GM12878 (cell line): ENCODE results near the gene WDR64. TPM values are rescaled to one million over a fixed set of nuclear protein-coding genes. Genes with fewer than 3 reads are reported as not detected.

Experiments used
- ATAC-seq: fragments of 200-7000 bp; cut with Tn5 transposase; 3 replicates; pipeline ENCODE4 v1.9.1; 2020; ENCODE audit warnings: mild to moderate bottlenecking, moderate library complexity
- BruUV-seq: library from RNA; stranded (reverse); fragments of 400-500 nt; replicated peaks from 2 replicates; lab custom pipeline; 2021; lab: Mats Ljungman, UMichigan
- CTCF ChIA-PET: fragments of 300-600 bp; sonication (Branson Sonifier 250); formaldehyde crosslinking; extraction: SDS; loops from one replicate; lab custom pipeline; 2021; ENCODE audit warnings: inconsistent platforms; lab: Yijun Ruan, JAX
- POLR2A ChIA-PET: fragments of 350-600 bp; formaldehyde crosslinking; extraction: SDS; loops from one replicate; lab custom pipeline; 2021; ENCODE audit warnings: inconsistent platforms; lab: Charles Lee
- RAD21 ChIA-PET: fragments of 300-600 bp; sonication (Branson Sonifier 250); formaldehyde crosslinking; loops from one replicate; lab custom pipeline; 2023; ENCODE audit warnings: antibody characterized with exemption; ENCODE audit not compliant: unreplicated experiment; lab: Charles Lee
- SMC1A ChIA-PET: fragments of 300-600 bp; sonication (Branson Sonifier 250); formaldehyde crosslinking; loops from one replicate; lab custom pipeline; 2023; ENCODE audit not compliant: unreplicated experiment, uncharacterized antibody; lab: Charles Lee
- DNase-seq: peaks from one replicate; pipeline ENCODE4 v3.0.0-alpha.2; 2011; ENCODE audit warnings: low read depth, low spot score
- FAIRE-seq: peaks from 3 replicates; lab custom pipeline; 2011; peaks lifted over from hg19 to GRCh38; lab: Jason Lieb, UNC
- H2AFZ ChIP-seq: 2 replicates; pipeline ENCODE4 v1.6.0; 2011; ENCODE audit warnings: low read depth, low read length, control low read depth; ENCODE audit not compliant: control insufficient read depth
- H3K27ac ChIP-seq: 2 replicates; pipeline ENCODE4 v1.5.1; 2011; ENCODE audit warnings: control low read depth; ENCODE audit not compliant: control insufficient read depth, insufficient read depth
- H3K27me3 ChIP-seq, 2 experiments: replicated peaks in 1 of 2; 2 replicates each; pipeline versions ENCODE4 v1.6.0 to v1.6.1; 2011; ENCODE audit warnings: low read length in 1 of 2; ENCODE audit not compliant: control insufficient read depth in 2 of 2, insufficient read depth in 2 of 2
- H3K36me3 ChIP-seq, 2 experiments: 2 replicates each; pipeline ENCODE4 v1.5.1; 2011; ENCODE audit warnings: low read length in 1 of 2; ENCODE audit not compliant: control insufficient read depth in 2 of 2, insufficient read depth in 2 of 2
- H3K4me1 ChIP-seq: 2 replicates; pipeline ENCODE4 v1.6.1; 2011; ENCODE audit warnings: mild to moderate bottlenecking, low read length, moderate library complexity, mixed read lengths; ENCODE audit not compliant: control insufficient read depth, insufficient read depth
- H3K4me2 ChIP-seq: 2 replicates; pipeline ENCODE4 v1.6.0; 2011; ENCODE audit warnings: control low read depth; ENCODE audit not compliant: control insufficient read depth, insufficient read depth
- H3K4me3 ChIP-seq: fragments of 200-600 bp; sonication (generic); 2 replicates; pipeline ENCODE4 v1.5.1; 2016
- H3K79me2 ChIP-seq: 2 replicates; pipeline ENCODE4 v1.6.0; 2011; ENCODE audit warnings: low read length; ENCODE audit not compliant: control insufficient read depth, insufficient read depth
- H3K9ac ChIP-seq: 2 replicates; pipeline ENCODE4 v1.8.0; 2011; ENCODE audit warnings: low read length, control low read depth, mixed read lengths; ENCODE audit not compliant: control insufficient read depth, insufficient read depth
- H3K9me3 ChIP-seq: replicated peaks from 3 replicates; pipeline ENCODE4 v1.5.1; 2011; ENCODE audit warnings: mild to moderate bottlenecking, low read length; ENCODE audit not compliant: control insufficient read depth, insufficient read depth
- H4K20me1 ChIP-seq: 2 replicates; pipeline ENCODE4 v1.6.0; 2011; ENCODE audit not compliant: control insufficient read depth, insufficient read depth
- ASH2L ChIP-seq: fragments of 300-600, 200-600 bp; sonication (generic); IDR thresholded peaks from 2 replicates; pipeline ENCODE4 v1.6.1; 2017; ENCODE audit warnings: low read depth, mild to moderate bottlenecking, borderline replicate concordance
- CHD2 ChIP-seq: IDR thresholded peaks from 2 replicates; pipeline ENCODE4 v1.6.1; 2011; ENCODE audit warnings: low read depth, low read length, improper control_type of control experiment, borderline replicate concordance
- CREB1 ChIP-seq: IDR thresholded peaks from 2 replicates; pipeline ENCODE4 v1.6.1; 2012; ENCODE audit warnings: low read depth, mild to moderate bottlenecking, inconsistent platforms
- E2F8 ChIP-seq: fragments of 450-650 bp; IDR thresholded peaks from 2 replicates; pipeline ENCODE4 v1.6.1; 2018; ENCODE audit warnings: mild to moderate bottlenecking, low read depth, moderate library complexity; ENCODE audit not compliant: partially characterized antibody
- GABPA ChIP-seq: IDR thresholded peaks from 2 replicates; pipeline ENCODE4 v1.6.1; 2014; ENCODE audit warnings: antibody characterized with exemption, low read depth, mild to moderate bottlenecking, inconsistent platforms
- JUNB ChIP-seq: IDR thresholded peaks from 2 replicates; pipeline ENCODE4 v1.6.1; 2016; ENCODE audit warnings: antibody characterized with exemption, mild to moderate bottlenecking
- KDM1A ChIP-seq: fragments of 200-600 bp; sonication (generic); IDR thresholded peaks from 2 replicates; pipeline ENCODE4 v1.6.1; 2016; ENCODE audit warnings: borderline replicate concordance
- KLF5 ChIP-seq: fragments of 450-650 bp; IDR thresholded peaks from 2 replicates; pipeline ENCODE4 v1.6.1; 2014; ENCODE audit warnings: mild to moderate bottlenecking; ENCODE audit not compliant: partially characterized antibody
- PKNOX1 ChIP-seq: fragments of 450-650 bp; IDR thresholded peaks from 2 replicates; pipeline ENCODE4 v1.6.1; 2016; ENCODE audit warnings: mild to moderate bottlenecking
- TCF12 ChIP-seq: IDR thresholded peaks from 2 replicates; pipeline ENCODE4 v1.6.1; 2011; ENCODE audit warnings: low read depth, mild to moderate bottlenecking, low read length
- TCF7 ChIP-seq: IDR thresholded peaks from 2 replicates; pipeline ENCODE4 v1.6.1; 2014; ENCODE audit warnings: antibody characterized with exemption, borderline replicate concordance
- USF2 ChIP-seq: IDR thresholded peaks from 2 replicates; pipeline ENCODE4 v1.6.1; 2011; ENCODE audit warnings: low read depth, low read length, improper control_type of control experiment, borderline replicate concordance
- ZNF207 ChIP-seq: fragments of 450-650 bp; IDR thresholded peaks from 2 replicates; pipeline ENCODE4 v1.6.1; 2014; ENCODE audit warnings: antibody characterized with exemption, mild to moderate bottlenecking, borderline replicate concordance
- ZNF592 ChIP-seq: fragments of 450-650 bp; IDR thresholded peaks from 2 replicates; pipeline ENCODE4 v1.6.1; 2017; ENCODE audit warnings: mild to moderate bottlenecking, moderate library complexity
- ZNF622 ChIP-seq: fragments of 450-650 bp; IDR thresholded peaks from 2 replicates; pipeline ENCODE4 v1.6.1; 2017; ENCODE audit warnings: mild to moderate bottlenecking, inconsistent platforms
- WGBS: methylation state at CpG from one replicate; pipeline ENCODE4 v1.1.6; 2016; ENCODE audit warnings: low lambda C conversion rate; ENCODE audit not compliant: insufficient replicate concordance, insufficient coverage; ENCODE audit errors: missing lambda C conversion rate; 5-methylcytosine and 5-hydroxymethylcytosine counted together
- in situ Hi-C: fragments of 300-500 bp; cut with MboI; formaldehyde crosslinking; loops from 9 replicates; pipeline ENCODE4 v1.14.3; 2018; ENCODE audit warnings: mixed read lengths
- intact Hi-C: fragments of 100-400 bp; cut with micrococcal nuclease; formaldehyde crosslinking; loops from one replicate; pipeline ENCODE4 v1.14.2; 2022; ENCODE audit not compliant: unreplicated experiment
- polyA plus RNA-seq, 11 experiments: library from polyadenylated mRNA; depleted of rRNA in 4 of 11; unstranded in 6 of 11; stranded (reverse) in 5 of 11; fragments of >200 nt; fragmentation: Nextera tagmentation in 4 of 11; fragmentation: Illumina TruSeq in 1 of 11; extraction: Ambion mirVana in 4 of 11; extraction: Trizol in 1 of 11; gene quantifications; 1 replicate in 1 of 11; 2 replicates in 10 of 11; pipeline versions ENCODE4 v1.2.1 to v1.2.3, GENCODE V29; 2011 to 2016; ENCODE audit warnings: inconsistent platforms in 2 of 11, missing spikeins in 2 of 11, low read depth in 1 of 11
- total RNA-seq, 4 experiments: library from RNA; depleted of rRNA in 3 of 4; stranded (reverse); fragments of >200 nt in 3 of 4; fragmentation: Illumina TruSeq in 1 of 4; extraction: Trizol in 1 of 4; gene quantifications; 2 replicates each; pipeline versions ENCODE4 v1.2.1 to v1.2.3, GENCODE V29; 2013 to 2021

WDR64 gene
- total and polyA plus RNA-seq, 10 of the 15 experiments (the other 5 are each of a cell fraction or from before 2014, with no cell fraction given) = 0.01 TPM; not detected in 9

- Histone ChIP-seq H3K27me3 (no peaks in the 10 kb centered on the region; a peak in 1 of 4 replicates), H3K4me2 (no peak overlapping the region), H3K4me3 (no peak overlapping the region), H2AFZ (no peak overlapping the region), H4K20me1 (no peaks in the 10 kb centered on the region), H3K36me3 (no peaks in the 10 kb centered on the region), H3K4me1 (no peaks in the 10 kb centered on the region; the same call in 1 of the 2 replicates), H3K27ac (no peak overlapping the region), H3K9me3 (no peaks in the 10 kb centered on the region), H3K9ac (no peak overlapping the region), H3K79me2 (no peaks in the 10 kb centered on the region)
- FAIRE-seq (no peak), DNase-seq (no peak), ATAC-seq (no peak)
- in situ Hi-C loops (no loop called here), intact Hi-C loops (no loop called here)
- ChIA-PET RAD21 (no interaction called here), POLR2A (no interaction called here), CTCF (no interaction called here), SMC1A (no interaction called here)
- no TSS peak for BruUV-seq
- TF ChIP-seq JUNB (no peak), TCF7 (no peak), E2F8 (no peak), KLF5 (no peak), USF2 (no peak), ASH2L (no peak), CHD2 (no peak), PKNOX1 (no peak), GABPA (no peak), KDM1A (no peak), TCF12 (no peak), ZNF622 (no peak), ZNF207 (no peak), CREB1 (no peak), ZNF592 (no peak)
- WGBS = 34% methylated on average over 4 of the region's 4 CpGs
These were observed 167.3 kb downstream of the WDR64 start for GRCh38 chr1:241819340-241819866.
